Ecto neural progenitor cell (in vitro differentiated cells): ENCODE measurements around the gene MAGEE2.
A peak's percentile ranks its signal among the peaks of the same experiment; 100 is the strongest.
"Not testable (repeated sequence)": the region's sequence is repeated elsewhere in the genome, so short reads cannot be mapped to it uniquely, and the experiment has no call there.

ENCODE experiments used
- DNase-seq: peaks from one replicate; pipeline ENCODE4 v3.0.0-alpha.2; 2018; ENCODE audit warnings: low spot score

MAGEE2 gene, protein sequence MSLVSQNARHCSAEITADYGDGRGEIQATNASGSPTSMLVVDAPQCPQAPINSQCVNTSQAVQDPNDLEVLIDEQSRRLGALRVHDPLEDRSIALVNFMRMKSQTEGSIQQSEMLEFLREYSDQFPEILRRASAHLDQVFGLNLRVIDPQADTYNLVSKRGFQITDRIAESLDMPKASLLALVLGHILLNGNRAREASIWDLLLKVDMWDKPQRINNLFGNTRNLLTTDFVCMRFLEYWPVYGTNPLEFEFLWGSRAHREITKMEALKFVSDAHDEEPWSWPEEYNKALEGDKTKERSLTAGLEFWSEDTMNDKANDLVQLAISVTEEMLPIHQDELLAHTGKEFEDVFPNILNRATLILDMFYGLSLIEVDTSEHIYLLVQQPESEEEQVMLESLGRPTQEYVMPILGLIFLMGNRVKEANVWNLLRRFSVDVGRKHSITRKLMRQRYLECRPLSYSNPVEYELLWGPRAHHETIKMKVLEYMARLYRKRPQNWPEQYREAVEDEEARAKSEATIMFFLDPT

DNA sequence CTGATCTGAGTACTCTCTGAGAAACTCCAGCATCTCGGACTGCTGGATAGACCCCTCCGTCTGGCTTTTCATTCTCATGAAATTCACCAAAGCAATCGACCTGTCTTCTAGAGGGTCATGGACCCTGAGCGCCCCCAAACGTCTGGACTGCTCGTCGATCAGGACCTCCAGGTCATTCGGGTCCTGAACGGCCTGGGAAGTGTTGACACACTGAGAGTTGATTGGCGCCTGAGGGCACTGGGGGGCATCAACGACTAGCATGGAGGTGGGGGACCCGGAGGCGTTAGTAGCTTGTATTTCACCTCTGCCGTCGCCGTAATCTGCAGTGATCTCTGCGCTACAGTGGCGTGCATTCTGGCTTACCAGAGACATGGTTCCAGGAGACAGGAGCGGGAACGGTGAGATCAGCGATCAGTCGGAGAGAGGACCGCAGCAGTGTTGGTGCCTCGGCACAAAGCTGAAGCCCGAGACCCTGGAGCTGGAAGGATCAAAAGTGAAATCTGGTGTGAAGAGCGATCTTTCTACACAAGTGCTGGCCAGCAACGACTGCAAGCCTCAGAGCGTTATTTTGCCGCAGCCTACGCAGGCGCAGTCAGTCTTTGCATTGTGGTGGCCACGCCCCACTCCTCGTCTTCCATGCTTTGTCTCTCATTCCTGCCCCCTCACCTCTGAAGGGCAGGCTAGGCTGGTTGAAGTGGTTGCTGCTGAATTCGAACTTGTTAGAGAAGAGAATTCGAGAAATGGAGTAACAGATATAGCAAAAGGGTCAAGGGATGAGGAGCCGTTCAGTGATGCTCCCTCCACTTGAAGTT lies at the start of gene MAGEE2:
Gene MAGEE2 (minus strand): TSS at position 575 of the 812 bp plus-strand sequence. CDS start 203 bp downstream, at position 372.
- no peak for DNase-seq

DNA sequence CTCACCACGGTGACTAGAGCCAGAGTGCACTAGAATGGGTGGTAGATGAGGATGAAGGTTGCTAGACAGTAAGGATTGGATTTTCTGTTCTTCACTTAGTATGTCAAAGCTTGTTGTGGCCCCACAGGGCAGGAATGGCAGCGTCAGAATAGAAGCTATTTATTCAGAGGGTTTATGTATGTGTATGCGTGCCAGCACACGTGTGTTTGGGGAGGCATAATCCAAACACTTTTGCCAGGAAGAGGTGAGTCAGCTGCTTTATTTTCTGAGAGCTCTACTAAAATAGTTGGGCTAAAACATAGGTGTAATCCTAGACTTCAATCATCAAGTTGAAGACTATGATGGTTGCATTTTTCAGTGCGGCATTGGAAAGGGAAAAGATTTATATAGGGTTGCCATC lies 1.2 kb upstream of the MAGEE2 start:
- no peak for DNase-seq

DNA sequence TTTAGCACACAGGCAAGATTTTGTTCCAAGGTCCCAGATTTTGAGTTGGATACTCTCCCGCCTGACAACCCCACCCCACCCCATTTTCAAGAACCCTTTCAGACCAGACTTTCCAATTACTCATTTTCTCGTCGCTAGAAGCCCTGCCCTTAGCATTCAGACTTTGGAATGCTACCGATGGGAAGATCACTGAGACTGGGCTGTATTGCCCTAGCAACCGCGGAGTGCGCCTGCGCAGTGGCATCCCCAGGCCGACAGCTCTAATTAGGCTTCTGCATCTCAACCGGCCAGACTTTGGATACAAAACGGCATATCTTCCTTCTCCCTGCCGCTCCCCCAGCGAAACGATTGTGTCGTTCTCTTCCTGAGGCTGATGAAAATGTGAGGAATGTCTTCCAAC lies 3.4 kb downstream of the MAGEE2 start:
- DNase-seq = no peak

DNA sequence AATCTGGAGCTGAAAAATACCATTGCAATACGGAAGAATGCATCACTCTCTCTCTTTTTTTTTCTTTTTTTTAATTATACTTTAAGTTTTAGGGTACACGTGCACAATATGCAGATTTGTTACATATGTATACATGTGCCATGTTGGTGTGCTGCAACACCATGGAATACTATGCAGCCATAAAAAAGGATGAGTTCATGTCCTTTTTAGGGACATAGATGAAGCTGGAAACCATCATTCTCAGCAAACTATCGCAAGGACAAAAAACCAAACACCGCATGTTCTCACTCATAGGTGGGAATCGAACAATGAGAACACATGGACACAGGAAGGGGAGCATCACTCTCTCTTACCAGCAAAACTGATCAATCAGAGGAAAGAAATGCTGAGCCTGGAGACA lies 17.0 kb downstream of the MAGEE2 start:
- not testable (repeated sequence) for DNase-seq

DNA sequence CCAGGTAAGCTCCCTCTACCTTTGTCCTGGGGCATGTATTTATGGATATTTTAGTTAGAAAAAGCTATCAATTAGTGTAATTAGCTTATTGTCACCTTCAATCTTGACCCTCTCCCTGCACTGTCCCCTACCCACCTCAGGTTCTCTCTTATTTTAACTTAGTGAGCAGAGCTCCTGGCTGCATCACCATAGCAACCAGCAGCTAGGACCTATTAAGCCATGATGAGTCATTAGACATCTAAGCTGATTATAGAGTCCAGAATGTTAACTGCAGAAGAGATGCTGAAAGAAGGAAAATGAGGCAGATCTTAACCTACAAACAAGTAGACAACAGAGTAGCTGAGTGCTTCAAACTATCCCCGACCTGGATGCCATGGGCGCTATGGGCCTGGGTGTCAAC lies 36.6 kb downstream of the MAGEE2 start:
- no peak for DNase-seq

DNA sequence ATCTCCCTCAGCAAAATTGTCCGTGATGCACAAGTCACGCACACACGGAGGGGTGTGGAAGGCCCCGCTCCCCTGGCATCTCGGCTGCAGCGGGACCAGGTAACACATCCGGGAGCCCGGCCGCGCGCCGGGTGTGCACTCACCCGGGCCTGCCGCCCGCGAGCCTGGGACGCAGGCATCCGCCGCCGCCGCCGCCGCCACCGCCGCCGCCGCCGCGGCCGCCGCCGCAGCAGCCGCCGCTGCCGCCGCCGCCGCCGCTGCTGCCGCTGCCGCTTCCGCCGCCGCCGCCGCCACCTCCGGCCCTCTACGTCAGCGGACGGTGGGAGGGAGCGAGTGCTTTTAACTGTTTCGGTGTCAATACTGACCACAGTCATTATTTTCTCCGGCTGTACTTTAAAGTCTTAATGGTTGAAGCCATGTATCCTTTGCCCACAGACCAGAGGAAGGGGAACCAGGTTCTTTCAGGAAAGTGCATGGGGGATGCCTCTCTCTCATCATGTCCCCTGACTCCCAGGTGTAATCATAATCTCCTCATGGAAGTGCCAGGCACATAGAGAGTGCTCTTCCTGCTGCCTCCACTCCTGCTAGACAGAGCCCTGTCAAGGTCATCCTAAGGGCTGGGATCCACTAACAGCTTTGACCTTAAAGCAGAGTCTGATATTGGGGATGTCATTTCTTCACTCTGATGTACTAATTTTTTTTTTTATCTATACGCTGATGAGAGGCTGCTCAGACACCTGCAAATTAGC lies 38.0 kb downstream of the MAGEE2 start:
- DNase-seq = peak; percentile 46
